ENCODE measurements around the gene DMAC1. TPM values are rescaled to one million over a fixed set of nuclear protein-coding genes. Genes with fewer than 3 reads are reported as not detected.

Gene DMAC1
- total and polyA plus RNA-seq, 2 donors (not counting 1 experiment from before 2014, with no cell fraction given): 9.8 to 25.7 TPM

GRCh38 chr9:7813030-7813429 lies 13.5 kb upstream of the DMAC1 start:
- H3K27me3 ChIP-seq (replicated peaks in 1 of 4; ENCODE audit: control extremely low read depth in 1 of 4, control insufficient read depth in 3 of 4, insufficient read depth in 4 of 4, low read length in 3 of 4): no peaks in the 10 kb centered on the region
- Mint-ChIP-seq H3K27me3 (peaks cover 11% of the 10 kb centered on the region), H3K4me1 (no peaks in the 10 kb centered on the region), H3K9me3 (ENCODE audit: insufficient read depth) (no peaks in the 10 kb centered on the region), H3K4me3 (no peak overlapping the region), H3K27ac (no peak overlapping the region)
- H3K36me3 ChIP-seq (replicated peaks in 1 of 2; ENCODE audit: control extremely low read depth in 1 of 2, control insufficient read depth in 1 of 2, extremely low read depth in 1 of 2, insufficient read depth in 2 of 2, low read length in 1 of 2): no peaks in the 10 kb centered on the region
- ChIA-PET POLR2A (no interaction called here), CTCF (no interaction called here)
- no peaks in the 10 kb centered on the region for H4K20me1 ChIP-seq (ENCODE audit: control insufficient read depth, insufficient read depth, low read length, poor library complexity, severe bottlenecking)
- TF ChIP-seq CTCF (IDR thresholded peaks at IDR 0.05) (no peak), EZH2 (IDR thresholded peaks at IDR 0.05; ENCODE audit: borderline replicate concordance, insufficient read depth, low read depth, low read length, poor library complexity, severe bottlenecking) (no peak)
- intact Hi-C loops (cut with micrococcal nuclease): no loop called here
- ATAC-seq (ENCODE audit: low read depth) (no peak), DNase-seq (no peak)
- no CpG with 5 or more reads among the region's 2 CpGs for WGBS (ENCODE audit: insufficient coverage)
- H3K79me2 ChIP-seq (ENCODE audit: control insufficient read depth, insufficient read depth, low read length): no peaks in the 10 kb centered on the region
- H3K4me3 ChIP-seq (ENCODE audit: control extremely low read depth in 1 of 5, extremely low read depth in 1 of 5, insufficient read depth in 1 of 5, low read depth in 2 of 5, low read length in 4 of 5): no peak overlapping the region
- no peak overlapping the region for H3K4me2 ChIP-seq (replicated peaks; ENCODE audit: low read depth, low read length, poor library complexity, severe bottlenecking)
- no peak overlapping the region for H2AFZ ChIP-seq (ENCODE audit: insufficient read depth, low read depth, low read length, poor library complexity, severe bottlenecking)
- H3K4me1 ChIP-seq (ENCODE audit: control insufficient read depth in 2 of 2, insufficient read depth in 2 of 2, low read length in 2 of 2): no peaks in the 10 kb centered on the region
- H3K9ac ChIP-seq (ENCODE audit: low read length): no peak overlapping the region
- H3K27ac ChIP-seq (ENCODE audit: low read length in 2 of 2): no peak overlapping the region
- no peaks in the 10 kb centered on the region for H3K9me3 ChIP-seq (ENCODE audit: control extremely low read depth in 1 of 3, control insufficient read depth in 2 of 3, insufficient read depth in 1 of 3, low read length in 2 of 3)

- Histone ChIP-seq H3K27ac (ENCODE audit: low read length in 2 of 2) (no peak overlapping the region), H4K20me1 (ENCODE audit: control insufficient read depth, insufficient read depth, low read length, poor library complexity, severe bottlenecking) (no peaks in the 10 kb centered on the region), H3K4me3 (ENCODE audit: control extremely low read depth in 1 of 5, extremely low read depth in 1 of 5, insufficient read depth in 1 of 5, low read depth in 2 of 5, low read length in 4 of 5) (no peak overlapping the region), H3K4me1 (ENCODE audit: control insufficient read depth in 2 of 2, insufficient read depth in 2 of 2, low read length in 2 of 2) (no peaks in the 10 kb centered on the region), H3K27me3 (replicated peaks in 1 of 4; ENCODE audit: control extremely low read depth in 1 of 4, control insufficient read depth in 3 of 4, insufficient read depth in 4 of 4, low read length in 3 of 4) (no peaks in the 10 kb centered on the region), H3K79me2 (ENCODE audit: control insufficient read depth, insufficient read depth, low read length) (no peaks in the 10 kb centered on the region), H2AFZ (ENCODE audit: insufficient read depth, low read depth, low read length, poor library complexity, severe bottlenecking) (no peak overlapping the region), H3K9me3 (ENCODE audit: control extremely low read depth in 1 of 3, control insufficient read depth in 2 of 3, insufficient read depth in 1 of 3, low read length in 2 of 3) (no peaks in the 10 kb centered on the region), H3K4me2 (replicated peaks; ENCODE audit: low read depth, low read length, poor library complexity, severe bottlenecking) (no peak overlapping the region), H3K36me3 (replicated peaks in 1 of 2; ENCODE audit: control extremely low read depth in 1 of 2, control insufficient read depth in 1 of 2, extremely low read depth in 1 of 2, insufficient read depth in 2 of 2, low read length in 1 of 2) (no peaks in the 10 kb centered on the region), H3K9ac (ENCODE audit: low read length) (no peak overlapping the region)
- peaks cover 16% of the 10 kb centered on the region for H3K27me3 Mint-ChIP-seq
- POLR2A ChIA-PET: no interaction called here
- intact Hi-C loops (cut with micrococcal nuclease): no loop called here
- ATAC-seq (ENCODE audit: low read depth): no peak
- CTCF ChIA-PET: no interaction called here
- no peaks in the 10 kb centered on the region for H3K4me1 Mint-ChIP-seq
- TF ChIP-seq EZH2 (IDR thresholded peaks at IDR 0.05; ENCODE audit: borderline replicate concordance, insufficient read depth, low read depth, low read length, poor library complexity, severe bottlenecking) (no peak), CTCF (IDR thresholded peaks at IDR 0.05) (no peak)
- no peaks in the 10 kb centered on the region for H3K9me3 Mint-ChIP-seq (ENCODE audit: insufficient read depth)
- DNase-seq: no peak
- no peak overlapping the region for H3K4me3 Mint-ChIP-seq
- H3K27ac Mint-ChIP-seq: no peak overlapping the region
- no CpG with 5 or more reads among the region's 3 CpGs for WGBS (ENCODE audit: insufficient coverage)
Observed at GRCh38 chr9:7811677-7812076, 12.1 kb upstream of the DMAC1 start.

All from B cell (primary cell).